Activated T-helper 2 cell treated with anti-CD3 and anti-CD28 coated beads, Interferon-gamma antibody, Interleukin-2, Interleukin-4, amounts not matched to agents 10 μg/mL and 5 μg/mL and 100 μg/mL, durations not matched to agents 14 hours and 24 hours and 36 hours (primary cell): Measurements from ENCODE around the gene CD226. TPM values are rescaled to one million over a fixed set of nuclear protein-coding genes. Genes with fewer than 3 reads are reported as not detected.

Experiments
- DNase-seq: peaks from one replicate; pipeline ENCODE4 v3.0.0; 2021; ENCODE audit warnings: low spot score
- H3K27ac Mint-ChIP-seq: one replicate; pipeline ENCODE4 v1.8.0; 2021; ENCODE audit warnings: mixed read lengths
- H3K27me3 Mint-ChIP-seq: one replicate; pipeline ENCODE4 v1.8.0; 2021; ENCODE audit warnings: low read depth, mixed read lengths
- H3K36me3 Mint-ChIP-seq: one replicate; pipeline ENCODE4 v1.8.0; 2021; ENCODE audit warnings: low read depth, mixed read lengths
- H3K4me1 Mint-ChIP-seq: one replicate; pipeline ENCODE4 v1.8.0; 2021; ENCODE audit warnings: low read depth, mixed read lengths
- H3K4me3 Mint-ChIP-seq: one replicate; pipeline ENCODE4 v1.8.0; 2021; ENCODE audit warnings: low read depth, mild to moderate bottlenecking, moderate library complexity, mixed read lengths
- H3K9me3 Mint-ChIP-seq: one replicate; pipeline ENCODE4 v1.8.0; 2021; ENCODE audit warnings: mixed read lengths
- intact Hi-C: fragments of 100-400 bp; cut with micrococcal nuclease; formaldehyde crosslinking; loops from one replicate; pipeline ENCODE4 v1.15.1; 2023
- total RNA-seq: library from RNA; stranded (reverse); gene quantifications from 2 replicates; pipeline ENCODE4 v1.2.3, GENCODE V29; 2022

Gene CD226
- 81.5 and 85.3 TPM in 2 replicates for total RNA-seq

DNA sequence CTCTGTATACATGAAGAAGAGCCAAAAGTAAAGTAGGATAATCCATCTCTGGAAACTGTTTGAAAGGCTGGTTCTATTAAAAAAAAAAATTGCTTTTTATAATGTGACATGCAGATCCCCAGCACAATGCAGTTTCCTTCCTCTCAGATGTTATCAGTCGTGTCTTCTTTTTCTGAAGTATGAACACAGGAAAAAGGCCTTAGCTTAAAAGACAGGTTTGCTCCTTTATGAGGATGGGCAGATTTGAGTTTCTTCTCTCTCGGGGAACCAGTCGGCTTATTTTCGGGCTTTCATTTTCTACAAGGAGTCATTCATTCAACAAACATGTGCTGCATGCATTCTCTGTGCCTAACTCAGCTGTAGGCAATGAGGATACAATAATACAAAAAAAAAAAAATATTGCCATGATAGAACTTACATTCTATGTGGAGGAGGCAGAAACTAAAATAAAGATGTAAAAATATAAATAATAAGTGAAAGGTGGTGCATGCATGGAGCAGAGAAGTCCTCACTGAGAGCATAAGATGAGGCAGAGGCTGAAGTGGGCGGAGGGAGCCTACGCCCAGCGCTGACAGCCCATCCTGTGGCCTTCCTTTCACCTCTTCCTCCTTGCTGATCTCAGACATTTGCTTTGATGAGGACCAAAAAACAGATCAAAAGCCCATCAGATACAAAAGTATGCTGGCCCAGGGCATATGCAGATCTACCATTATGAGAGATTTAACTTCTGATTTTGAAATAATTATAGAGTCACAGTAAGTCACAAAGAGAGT is at the start of gene CD226:
CD226 (minus strand) TSS at position 513 of the 773 bp plus-strand sequence; CDS start at position 46, 467 bp downstream.
- peaks cover 60% of the 10 kb centered on the region for H3K4me1 Mint-ChIP-seq
- peaks cover 26% of the 10 kb centered on the region for H3K9me3 Mint-ChIP-seq
- no peak within 1 kb of the TSS for H3K4me3 Mint-ChIP-seq
- H3K36me3 Mint-ChIP-seq: peaks cover 60% of the 10 kb centered on the region
- intact Hi-C loops: no loop called here
- no peaks in the 10 kb centered on the region for H3K27me3 Mint-ChIP-seq
- DNase-seq: peak; percentile 32
- no peak within 1 kb of the TSS for H3K27ac Mint-ChIP-seq

DNA sequence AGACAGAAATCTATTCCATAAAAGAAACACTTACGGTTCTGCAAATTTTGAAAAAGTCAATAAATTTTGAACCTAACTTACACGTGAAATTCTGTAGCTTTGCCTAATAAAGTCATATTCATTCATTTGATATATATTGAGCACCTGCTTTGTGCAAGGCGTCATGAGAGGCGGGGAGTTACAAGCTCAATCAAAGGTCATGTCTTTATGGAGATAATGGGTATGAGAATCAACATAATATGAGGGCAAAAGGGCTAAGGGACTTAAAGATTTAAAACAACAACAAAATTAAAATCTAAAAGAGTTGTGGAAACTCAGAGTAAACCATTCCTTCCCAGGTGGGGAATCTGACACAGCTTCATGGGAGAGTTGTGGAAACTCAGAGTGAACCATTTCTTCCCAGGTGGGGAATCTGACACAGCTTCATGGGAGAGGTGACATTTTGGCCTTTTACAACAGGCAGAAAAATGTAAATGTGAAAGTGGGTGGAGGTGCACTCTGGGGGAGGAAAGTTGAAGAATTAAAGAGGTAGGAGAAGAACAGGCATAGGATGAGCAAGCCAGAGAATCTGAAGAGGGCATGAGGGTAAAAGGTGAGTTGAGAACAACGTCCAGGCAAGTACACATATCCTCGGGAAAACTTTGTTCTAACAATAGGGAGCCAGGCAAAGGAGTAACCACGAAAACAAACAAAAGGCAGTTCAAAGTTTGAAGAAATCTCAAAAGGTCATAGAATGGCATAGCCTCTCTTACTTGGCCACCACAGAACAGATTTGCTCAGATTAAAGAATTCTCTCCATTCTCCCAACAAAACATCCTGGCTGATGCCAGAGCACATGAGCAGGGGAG is 49.5 kb upstream of the CD226 start:
- peaks cover 44% of the 10 kb centered on the region for H3K36me3 Mint-ChIP-seq
- H3K9me3 Mint-ChIP-seq: peaks cover 12% of the 10 kb centered on the region
- H3K27me3 Mint-ChIP-seq: no peaks in the 10 kb centered on the region
- no peak for DNase-seq
- H3K27ac Mint-ChIP-seq: peak overlapping the region; percentile 60
- intact Hi-C loops: no loop called here
- no peak overlapping the region for H3K4me3 Mint-ChIP-seq
- peaks cover 26% of the 10 kb centered on the region for H3K4me1 Mint-ChIP-seq

DNA sequence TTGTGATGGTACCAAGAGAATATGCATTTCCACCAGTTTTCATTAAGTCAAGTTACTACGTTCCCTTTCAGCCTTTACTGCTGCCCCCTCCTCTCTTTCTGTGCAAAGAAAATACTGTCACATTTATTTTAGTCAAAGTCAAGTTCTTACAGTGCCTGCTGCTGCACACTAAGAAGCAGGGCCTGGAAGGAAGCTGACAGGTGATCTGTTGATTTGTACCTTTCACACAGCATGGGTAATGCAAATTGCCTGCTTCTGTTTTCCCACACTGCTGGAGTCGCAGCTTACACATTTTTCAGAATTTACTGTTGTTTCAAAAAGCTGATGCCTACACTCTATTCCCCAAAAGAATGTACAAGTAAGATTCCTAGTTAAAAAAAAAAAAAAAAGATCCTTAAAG is 48.7 kb upstream of the CD226 start:
- H3K36me3 Mint-ChIP-seq: peaks cover 44% of the 10 kb centered on the region
- peaks cover 26% of the 10 kb centered on the region for H3K4me1 Mint-ChIP-seq
- DNase-seq: no peak
- no peaks in the 10 kb centered on the region for H3K27me3 Mint-ChIP-seq
- peaks cover 12% of the 10 kb centered on the region for H3K9me3 Mint-ChIP-seq
- intact Hi-C loops: no loop called here
- no peak overlapping the region for H3K4me3 Mint-ChIP-seq
- H3K27ac Mint-ChIP-seq: no peak overlapping the region

DNA sequence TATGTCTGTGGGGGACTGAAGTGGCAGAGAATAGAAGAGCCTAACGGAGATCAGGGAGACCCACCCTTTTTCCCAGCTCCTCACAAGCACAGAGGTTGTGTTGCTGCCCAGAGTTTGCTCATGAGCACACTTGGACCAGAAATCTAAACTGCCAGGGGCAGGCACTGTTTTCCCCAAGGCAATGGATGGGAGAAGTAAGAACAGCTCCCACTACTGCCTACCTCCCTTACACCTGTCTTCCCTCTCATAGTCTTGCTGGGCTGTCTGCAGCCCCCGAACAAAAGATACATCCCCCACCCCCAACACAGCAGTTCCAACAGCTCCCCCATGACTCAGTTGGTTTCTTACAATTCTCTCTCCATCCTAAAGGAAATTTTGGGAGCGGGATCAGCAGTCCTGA is 48.1 kb upstream of the CD226 start:
- peaks cover 44% of the 10 kb centered on the region for H3K36me3 Mint-ChIP-seq
- peaks cover 25% of the 10 kb centered on the region for H3K4me1 Mint-ChIP-seq
- no peak overlapping the region for H3K27ac Mint-ChIP-seq
- peaks cover 12% of the 10 kb centered on the region for H3K9me3 Mint-ChIP-seq
- intact Hi-C loops: no loop called here
- H3K4me3 Mint-ChIP-seq: no peak overlapping the region
- no peak for DNase-seq
- H3K27me3 Mint-ChIP-seq: no peaks in the 10 kb centered on the region

DNA sequence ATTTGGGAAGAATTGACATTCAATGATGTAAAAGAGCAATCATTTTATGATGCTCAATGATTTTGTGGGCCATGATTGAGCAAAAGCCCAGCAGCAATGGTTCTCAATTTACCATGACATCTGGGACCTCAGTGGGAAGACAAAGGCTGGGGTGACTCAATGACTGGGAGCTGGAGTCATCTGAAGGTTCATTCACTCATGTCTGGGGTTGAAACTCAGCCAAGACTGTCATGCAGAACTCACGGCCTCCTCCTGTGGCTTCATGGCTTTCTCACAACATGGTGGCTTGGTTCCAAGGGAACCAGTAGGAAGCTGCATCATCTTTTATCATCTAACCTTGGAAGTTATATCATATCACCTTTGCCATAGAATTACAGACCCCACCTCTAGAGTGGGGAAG is 45.1 kb upstream of the CD226 start:
- Mint-ChIP-seq H3K4me3 (no peak overlapping the region), H3K9me3 (peaks cover 33% of the 10 kb centered on the region), H3K27me3 (no peaks in the 10 kb centered on the region), H3K36me3 (peaks cover 50% of the 10 kb centered on the region), H3K27ac (no peak overlapping the region), H3K4me1 (peaks cover 23% of the 10 kb centered on the region)
- DNase-seq: no peak
- intact Hi-C loops: no loop called here

DNA sequence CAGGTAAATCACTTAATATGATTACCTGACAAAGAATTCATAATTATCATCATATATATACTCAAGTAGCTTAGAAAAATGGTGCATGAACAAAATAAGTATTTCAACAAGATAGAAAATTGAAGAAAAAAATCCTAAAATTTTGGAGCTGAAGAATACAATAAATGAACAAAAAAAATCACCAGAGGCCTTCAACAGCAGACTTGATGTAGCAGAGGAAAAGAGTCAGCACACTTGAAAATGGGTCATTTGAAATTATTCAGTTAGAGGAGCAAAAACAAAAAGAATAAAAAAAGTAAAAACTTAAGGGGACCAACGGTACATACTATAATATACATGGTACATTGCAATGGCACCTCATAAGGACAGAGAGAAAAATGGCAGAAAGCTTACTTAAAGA is 40.2 kb upstream of the CD226 start:
- no peak for DNase-seq
- intact Hi-C loops: no loop called here
- no peak overlapping the region for H3K27ac Mint-ChIP-seq
- no peaks in the 10 kb centered on the region for H3K27me3 Mint-ChIP-seq
- peaks cover 42% of the 10 kb centered on the region for H3K36me3 Mint-ChIP-seq
- H3K9me3 Mint-ChIP-seq: peaks cover 38% of the 10 kb centered on the region
- no peaks in the 10 kb centered on the region for H3K4me1 Mint-ChIP-seq
- H3K4me3 Mint-ChIP-seq: no peak overlapping the region

DNA sequence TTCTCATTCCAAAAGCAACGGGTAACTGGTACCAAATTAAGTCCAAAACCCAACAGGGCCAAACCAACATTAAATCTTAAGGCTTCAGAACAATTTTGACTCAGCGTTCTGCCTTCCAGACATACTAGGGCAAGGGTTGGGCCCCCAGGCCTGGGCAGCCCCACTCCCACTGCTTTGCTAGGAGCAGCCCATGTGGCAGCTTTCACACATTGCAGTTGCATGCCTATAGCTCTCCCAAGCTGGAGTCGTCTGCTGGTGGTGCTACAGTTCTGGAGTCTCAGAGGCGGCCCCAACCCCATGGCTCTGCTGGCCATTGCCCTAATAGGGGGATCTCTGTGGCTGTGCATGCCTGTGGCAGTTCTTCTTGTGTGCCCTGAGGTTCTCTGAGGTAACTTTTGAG is 37.6 kb upstream of the CD226 start:
- no peak for DNase-seq
- no peak overlapping the region for H3K4me3 Mint-ChIP-seq
- peaks cover 33% of the 10 kb centered on the region for H3K9me3 Mint-ChIP-seq
- no peaks in the 10 kb centered on the region for H3K27me3 Mint-ChIP-seq
- H3K4me1 Mint-ChIP-seq: peaks cover 24% of the 10 kb centered on the region
- peaks cover 37% of the 10 kb centered on the region for H3K36me3 Mint-ChIP-seq
- no peak overlapping the region for H3K27ac Mint-ChIP-seq
- intact Hi-C loops: no loop called here

DNA sequence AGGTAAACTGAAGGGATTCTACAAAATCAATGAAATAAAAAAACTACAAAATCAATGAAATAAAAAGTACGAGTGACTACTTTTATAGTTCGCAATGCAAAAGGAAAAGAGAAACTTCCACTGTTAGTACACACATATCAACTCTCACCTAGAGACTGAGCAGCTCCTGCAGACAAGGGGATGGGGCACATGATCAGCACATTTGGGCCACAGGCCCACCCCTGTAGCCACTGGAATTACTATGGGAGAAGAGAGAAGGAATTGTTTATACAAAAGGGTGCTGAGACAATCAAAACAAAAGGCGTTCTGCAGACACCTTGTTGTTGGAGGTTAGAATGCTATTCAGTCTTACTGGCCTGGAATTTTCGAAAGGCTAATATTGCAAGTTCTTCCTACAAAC is 34.7 kb upstream of the CD226 start:
- no peak for DNase-seq

DNA sequence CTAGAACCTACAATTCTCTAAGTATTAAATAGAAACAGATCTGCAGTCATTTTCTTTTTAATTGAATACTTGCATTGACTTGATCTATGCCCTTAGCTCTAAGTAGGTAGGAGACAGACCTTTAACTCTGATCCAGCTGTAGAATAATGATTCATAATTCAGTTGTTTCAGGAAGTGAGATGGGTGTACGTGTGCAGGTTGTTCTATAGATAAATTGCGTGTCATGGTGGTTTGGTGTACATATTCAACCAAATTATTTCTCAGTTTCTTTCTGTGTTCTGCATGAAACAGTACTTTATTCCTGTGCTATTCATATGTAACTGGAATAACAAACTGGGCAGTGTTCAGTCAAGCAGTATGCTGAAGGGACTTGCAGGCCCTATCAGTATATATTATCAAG is 34.3 kb upstream of the CD226 start:
- Mint-ChIP-seq H3K36me3 (peaks cover 28% of the 10 kb centered on the region), H3K27ac (no peak overlapping the region), H3K9me3 (peaks cover 12% of the 10 kb centered on the region), H3K27me3 (no peaks in the 10 kb centered on the region), H3K4me3 (no peak overlapping the region), H3K4me1 (peaks cover 36% of the 10 kb centered on the region)
- DNase-seq: no peak
- intact Hi-C loops: no loop called here

More for the DNA sequence above, 34.7 kb upstream of the CD226 start:
- Mint-ChIP-seq H3K9me3 (peaks cover 12% of the 10 kb centered on the region), H3K27ac (no peak overlapping the region), H3K4me3 (no peak overlapping the region), H3K36me3 (peaks cover 28% of the 10 kb centered on the region), H3K4me1 (peaks cover 36% of the 10 kb centered on the region), H3K27me3 (no peaks in the 10 kb centered on the region)
- intact Hi-C loops: no loop called here

DNA sequence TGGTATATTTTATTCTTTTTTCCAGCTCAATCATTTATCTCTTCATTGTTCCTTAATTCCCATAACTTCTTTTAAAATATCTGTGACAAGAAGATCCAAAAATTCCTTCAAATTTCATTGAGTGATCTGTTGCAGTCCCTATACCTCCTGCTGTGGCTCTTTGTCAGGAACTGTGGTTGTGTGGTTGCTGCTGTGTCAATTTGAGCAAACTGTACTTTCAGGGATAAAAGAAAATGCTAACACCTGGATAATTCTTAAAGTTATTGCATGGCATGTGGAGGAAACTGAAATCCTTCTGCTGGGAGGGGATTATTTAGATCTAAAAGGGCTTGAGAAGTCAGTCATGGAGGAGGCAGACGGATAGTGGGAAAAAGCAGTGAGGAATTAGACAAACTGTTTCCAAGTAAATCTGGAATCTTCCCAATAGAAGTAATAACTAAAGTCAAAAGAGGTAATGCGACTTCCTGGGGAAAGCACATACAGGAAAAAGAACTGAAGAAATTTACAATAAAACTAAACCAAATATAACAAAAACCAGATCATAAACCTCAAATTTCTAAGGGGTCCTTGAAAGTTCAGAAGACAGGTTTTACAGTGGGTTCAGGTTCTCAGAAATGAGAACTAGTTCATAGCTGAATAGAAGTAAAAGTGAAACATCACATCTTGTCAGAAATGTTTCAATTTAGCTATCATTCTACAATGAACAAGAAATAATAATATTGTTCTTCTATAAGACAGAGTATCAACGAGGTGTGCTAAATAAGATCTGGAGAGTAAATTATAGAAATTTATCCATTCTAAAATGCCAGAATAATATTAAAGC is 33.5 kb upstream of the CD226 start:
- Mint-ChIP-seq H3K4me1 (peaks cover 36% of the 10 kb centered on the region), H3K4me3 (no peak overlapping the region), H3K27ac (peak overlapping the region; percentile 54), H3K36me3 (peaks cover 28% of the 10 kb centered on the region), H3K27me3 (no peaks in the 10 kb centered on the region), H3K9me3 (peaks cover 15% of the 10 kb centered on the region)
- no peak for DNase-seq
- intact Hi-C loops: no loop called here

DNA sequence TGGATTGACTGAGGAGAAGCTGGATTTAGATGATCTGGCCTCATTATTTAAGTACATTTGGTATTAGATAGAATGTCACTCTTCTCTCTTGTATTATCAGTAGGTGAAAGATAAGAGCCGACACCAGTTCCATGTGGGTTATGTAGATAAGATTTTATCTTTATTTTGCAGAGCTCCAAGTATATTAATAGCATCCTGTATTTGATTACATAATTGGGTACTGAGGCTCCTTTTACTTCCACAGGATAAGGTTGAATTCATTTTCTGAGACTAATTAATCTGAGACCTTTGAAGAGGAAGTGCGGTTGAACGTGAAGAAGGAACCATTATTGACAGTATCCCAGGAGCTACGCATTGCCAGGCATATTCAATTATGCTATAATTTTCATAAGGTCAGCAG is 32.8 kb upstream of the CD226 start:
- H3K27ac Mint-ChIP-seq: no peak overlapping the region
- H3K27me3 Mint-ChIP-seq: no peaks in the 10 kb centered on the region
- H3K9me3 Mint-ChIP-seq: peaks cover 22% of the 10 kb centered on the region
- no peak for DNase-seq
- H3K4me3 Mint-ChIP-seq: no peak overlapping the region
- intact Hi-C loops: no loop called here
- H3K4me1 Mint-ChIP-seq: peaks cover 36% of the 10 kb centered on the region
- peaks cover 31% of the 10 kb centered on the region for H3K36me3 Mint-ChIP-seq
